Neural crest cell (in vitro differentiated cells): ENCODE data around the gene GSTA1. TPM values are rescaled to one million over a fixed set of nuclear protein-coding genes. Genes with fewer than 3 reads are reported as not detected.
"Not testable (repeated sequence)": the region's sequence is repeated elsewhere in the genome, so short reads cannot be mapped to it uniquely, and the experiment has no call there.

ENCODE experiments used
- DNase-seq: peaks from one replicate; pipeline ENCODE4 v3.0.0; 2021; ENCODE audit warnings: low read depth, mixed read lengths, low spot score
- H3K27ac Mint-ChIP-seq: one replicate; pipeline ENCODE4 v1.8.0; 2021; ENCODE audit warnings: mild to moderate bottlenecking, mixed read lengths; ENCODE audit not compliant: unreplicated experiment
- H3K27me3 Mint-ChIP-seq: 2 replicates; pipeline ENCODE4 v1.8.0; 2021; ENCODE audit warnings: low read depth, mild to moderate bottlenecking, mixed read lengths
- H3K36me3 Mint-ChIP-seq: 2 replicates; pipeline ENCODE4 v1.8.0; 2021; ENCODE audit warnings: low read depth, mild to moderate bottlenecking, mixed read lengths
- H3K4me1 Mint-ChIP-seq: 2 replicates; pipeline ENCODE4 v1.8.0; 2021; ENCODE audit warnings: mixed read lengths
- H3K4me3 Mint-ChIP-seq: one replicate; pipeline ENCODE4 v1.8.0; 2021; ENCODE audit warnings: mild to moderate bottlenecking, mixed read lengths
- H3K9me3 Mint-ChIP-seq: 2 replicates; pipeline ENCODE4 v1.8.0; 2021; ENCODE audit warnings: mixed read lengths
- total RNA-seq: library from RNA; stranded (reverse); gene quantifications from 2 replicates; pipeline ENCODE4 v1.2.1, GENCODE V29; 2021
- TF ChIP-seq, protein P1 (sequence below): fragments of 200-600 bp; sonication (generic); conservative IDR thresholded peaks from 2 replicates; pipeline ENCODE4 v1.5.0; 2021; ENCODE audit warnings: antibody characterized with exemption, mild to moderate bottlenecking

GSTA1 gene
- total RNA-seq, 1 donor from 2014 or later, result not detected

GRCh38 chr6:52839124-52840055 is 35.8 kb upstream of the GSTA1 start:
- H3K36me3 Mint-ChIP-seq, result no peaks in the 10 kb centered on the region
- no peaks in the 10 kb centered on the region for H3K4me1 Mint-ChIP-seq
- TF ChIP-seq, protein P1, sequence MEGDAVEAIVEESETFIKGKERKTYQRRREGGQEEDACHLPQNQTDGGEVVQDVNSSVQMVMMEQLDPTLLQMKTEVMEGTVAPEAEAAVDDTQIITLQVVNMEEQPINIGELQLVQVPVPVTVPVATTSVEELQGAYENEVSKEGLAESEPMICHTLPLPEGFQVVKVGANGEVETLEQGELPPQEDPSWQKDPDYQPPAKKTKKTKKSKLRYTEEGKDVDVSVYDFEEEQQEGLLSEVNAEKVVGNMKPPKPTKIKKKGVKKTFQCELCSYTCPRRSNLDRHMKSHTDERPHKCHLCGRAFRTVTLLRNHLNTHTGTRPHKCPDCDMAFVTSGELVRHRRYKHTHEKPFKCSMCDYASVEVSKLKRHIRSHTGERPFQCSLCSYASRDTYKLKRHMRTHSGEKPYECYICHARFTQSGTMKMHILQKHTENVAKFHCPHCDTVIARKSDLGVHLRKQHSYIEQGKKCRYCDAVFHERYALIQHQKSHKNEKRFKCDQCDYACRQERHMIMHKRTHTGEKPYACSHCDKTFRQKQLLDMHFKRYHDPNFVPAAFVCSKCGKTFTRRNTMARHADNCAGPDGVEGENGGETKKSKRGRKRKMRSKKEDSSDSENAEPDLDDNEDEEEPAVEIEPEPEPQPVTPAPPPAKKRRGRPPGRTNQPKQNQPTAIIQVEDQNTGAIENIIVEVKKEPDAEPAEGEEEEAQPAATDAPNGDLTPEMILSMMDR, result peak; percentile 72
- peak; percentile 60 for DNase-seq
- peaks cover 6% of the 10 kb centered on the region for H3K27me3 Mint-ChIP-seq
- no peak overlapping the region for H3K4me3 Mint-ChIP-seq
- peak overlapping the region; percentile 43 for H3K27ac Mint-ChIP-seq
- no peaks in the 10 kb centered on the region for H3K9me3 Mint-ChIP-seq

DNA sequence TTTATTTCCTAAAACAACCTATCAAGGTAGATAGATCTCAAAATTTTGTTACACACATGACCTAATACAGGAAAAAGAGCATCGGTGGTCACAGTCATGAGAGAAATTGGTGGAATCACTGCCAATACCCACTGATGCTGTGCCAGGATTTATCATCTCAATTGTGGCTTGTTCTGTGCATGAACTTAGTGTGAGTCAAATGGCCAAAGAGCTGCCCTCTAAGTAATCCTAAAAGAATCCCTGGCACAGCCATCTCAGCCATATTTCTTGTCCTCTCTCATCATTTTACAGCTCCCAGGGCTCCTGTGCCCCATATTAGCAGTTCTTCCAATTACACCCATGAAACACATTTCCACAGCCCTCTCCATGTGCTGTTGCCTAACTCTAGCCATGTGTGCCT is 30.9 kb upstream of the GSTA1 start:
- no peak for DNase-seq
- no peak overlapping the region for H3K4me3 Mint-ChIP-seq
- H3K27ac Mint-ChIP-seq, result no peak overlapping the region
- H3K9me3 Mint-ChIP-seq, result no peaks in the 10 kb centered on the region
- peaks cover 4% of the 10 kb centered on the region for H3K27me3 Mint-ChIP-seq
- no peaks in the 10 kb centered on the region for H3K36me3 Mint-ChIP-seq
- no peaks in the 10 kb centered on the region for H3K4me1 Mint-ChIP-seq
- TF ChIP-seq, protein P1, result no peak

GRCh38 chr6:52830869-52831268 is 27.3 kb upstream of the GSTA1 start:
- not testable (repeated sequence) for DNase-seq, H3K4me1 Mint-ChIP-seq, H3K27ac Mint-ChIP-seq, H3K27me3 Mint-ChIP-seq, H3K4me3 Mint-ChIP-seq, H3K36me3 Mint-ChIP-seq, H3K9me3 Mint-ChIP-seq

DNA sequence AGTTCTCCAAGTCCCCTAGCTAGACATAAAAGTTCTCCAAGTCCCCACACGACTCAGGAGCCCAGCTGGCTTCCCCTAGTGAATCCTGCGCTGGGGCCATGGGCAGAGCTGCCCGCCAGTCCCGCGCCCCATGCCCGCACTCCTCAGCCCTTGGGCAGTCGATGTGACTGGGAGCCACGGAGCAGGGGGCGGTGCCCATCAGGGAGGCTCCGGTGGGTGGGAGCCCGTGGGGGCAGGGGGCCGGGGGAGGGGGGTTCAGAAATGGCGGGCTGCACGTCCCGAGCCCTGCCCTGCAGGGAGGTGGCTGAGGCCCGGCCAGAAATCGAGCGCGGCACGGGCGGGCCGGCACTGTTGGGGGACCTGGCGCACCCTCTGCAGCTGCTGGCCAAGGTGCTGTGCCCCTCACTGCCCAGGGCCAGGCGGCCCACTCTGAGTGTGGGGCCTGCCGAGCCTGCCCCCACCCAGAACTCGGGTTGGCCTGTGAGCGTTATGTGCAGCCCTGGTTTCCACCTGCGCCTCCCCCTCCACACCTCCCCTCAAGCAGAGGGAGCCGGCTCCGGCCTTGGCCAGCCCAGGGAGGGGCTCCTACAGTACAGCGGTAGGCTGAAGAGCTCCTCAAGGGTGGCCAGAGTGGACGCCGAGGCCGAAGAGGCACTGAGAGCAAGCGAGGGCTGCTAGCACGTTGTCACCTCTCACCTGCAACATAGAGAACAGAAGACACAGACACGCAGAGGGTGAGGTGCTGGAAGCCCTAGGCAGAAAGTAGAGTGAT is 25.6 kb upstream of the GSTA1 start:
- Mint-ChIP-seq H3K36me3 (no peaks in the 10 kb centered on the region), H3K27me3 (no peaks in the 10 kb centered on the region), H3K9me3 (peaks cover 2% of the 10 kb centered on the region), H3K4me1 (no peaks in the 10 kb centered on the region), H3K4me3 (no peak overlapping the region), H3K27ac (no peak overlapping the region)
- TF ChIP-seq, protein P1, result no peak
- no peak for DNase-seq

DNA sequence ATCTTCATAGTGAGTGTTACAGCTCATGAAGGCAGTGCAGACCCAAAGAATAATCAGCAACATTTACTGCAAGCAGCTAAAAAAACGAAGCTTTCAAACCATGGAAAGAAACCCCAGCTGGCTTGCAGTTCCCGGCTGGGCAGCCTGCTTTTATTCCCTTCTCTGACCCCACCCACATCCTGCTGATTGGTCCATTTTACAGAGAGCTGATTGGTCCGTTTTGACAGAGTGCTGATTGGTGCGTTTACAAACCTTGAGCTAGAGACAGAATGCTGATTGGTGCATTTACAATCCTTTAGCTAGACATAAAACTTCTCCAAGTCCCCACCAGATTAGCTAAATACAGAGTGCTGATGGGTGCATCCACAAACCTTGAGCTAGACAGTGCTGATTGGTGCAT is 25.0 kb upstream of the GSTA1 start:
- H3K4me1 Mint-ChIP-seq, DNase-seq, H3K36me3 Mint-ChIP-seq, H3K27ac Mint-ChIP-seq, H3K27me3 Mint-ChIP-seq, H3K4me3 Mint-ChIP-seq, H3K9me3 Mint-ChIP-seq: not testable (repeated sequence)

GRCh38 chr6:52827073-52827783 is 23.6 kb upstream of the GSTA1 start:
- not testable (repeated sequence) for H3K27ac Mint-ChIP-seq

More at GRCh38 chr6:52827073-52827783, 23.6 kb upstream of the GSTA1 start:
- not testable (repeated sequence) for H3K36me3 Mint-ChIP-seq, H3K4me3 Mint-ChIP-seq, H3K4me1 Mint-ChIP-seq, H3K27me3 Mint-ChIP-seq, H3K9me3 Mint-ChIP-seq, DNase-seq
